Right lobe of liver (tissue), 4 donors: Measurements from ENCODE around the gene TGFBI.

ENCODE experiments used
- CTCF ChIP-seq, 4 donors: fragments of 200-600 bp in 3 of 4; fragments of 450-650 bp in 1 of 4; IDR thresholded peaks; one replicate each; pipeline versions ENCODE4 v1.5.1 to v1.8.0; 2016 to 2022; ENCODE audit warnings: antibody characterized with exemption in 4 of 4, mild to moderate bottlenecking in 2 of 4
- POLR2A ChIP-seq: fragments of 450-650 bp; IDR thresholded peaks from one replicate; pipeline ENCODE4 v1.6.1; 2017; ENCODE audit warnings: antibody characterized with exemption, mild to moderate bottlenecking
- donor health status: DM: no; HTN: no; CAD: no.
- donor health status: DM: no; HTN: no; CAD: no.
- donor health status: DM: no; HTN: yes; CAD: no.

GRCh38 chr5:136079195-136079985 lies 50.6 kb downstream of the TGFBI start:
- TF ChIP-seq CTCF (IDR thresholded peaks at IDR 0.05) = no peak
- TF ChIP-seq POLR2A = no peak
